Ishikawa (cell line): ENCODE results near the gene PLSCR3.

Experiments
- CEBPB ChIP-seq: IDR thresholded peaks from 2 replicates; pipeline ENCODE4 v1.6.1; 2012
- CREB1 ChIP-seq: IDR thresholded peaks from 2 replicates; pipeline ENCODE4 v1.6.1; 2012; ENCODE audit warnings: low read depth
- EGR1 ChIP-seq: IDR thresholded peaks from 2 replicates; pipeline ENCODE4 v1.6.1; 2012
- EP300 ChIP-seq: IDR thresholded peaks from 2 replicates; pipeline ENCODE4 v1.6.1; 2012; ENCODE audit warnings: borderline replicate concordance
- FOXM1 ChIP-seq: IDR thresholded peaks from 2 replicates; pipeline ENCODE4 v1.6.1; 2012; ENCODE audit warnings: low read depth, borderline replicate concordance
- MAX ChIP-seq: IDR thresholded peaks from 2 replicates; pipeline ENCODE4 v1.6.1; 2012
- NFIC ChIP-seq: IDR thresholded peaks from 2 replicates; pipeline ENCODE4 v1.6.1; 2012
- RAD21 ChIP-seq: IDR thresholded peaks from 2 replicates; pipeline ENCODE4 v1.6.1; 2012; ENCODE audit warnings: low read depth
- REST ChIP-seq: IDR thresholded peaks from 2 replicates; pipeline ENCODE4 v1.6.1; 2012; ENCODE audit warnings: low read depth, mild to moderate bottlenecking
- TAF1 ChIP-seq: IDR thresholded peaks from 2 replicates; pipeline ENCODE4 v1.6.1; 2012; ENCODE audit warnings: low read depth, mild to moderate bottlenecking
- TCF12 ChIP-seq: IDR thresholded peaks from 2 replicates; pipeline ENCODE4 v1.6.1; 2012; ENCODE audit warnings: low read depth
- TEAD4 ChIP-seq: IDR thresholded peaks from 2 replicates; pipeline ENCODE4 v1.6.1; 2012
- USF1 ChIP-seq: IDR thresholded peaks from 2 replicates; pipeline ENCODE4 v1.6.1; 2012
- YY1 ChIP-seq: IDR thresholded peaks from 2 replicates; pipeline ENCODE4 v1.6.1; 2012; ENCODE audit warnings: low read depth
- ZBTB7A ChIP-seq: IDR thresholded peaks from 2 replicates; pipeline ENCODE4 v1.6.1; 2012; ENCODE audit warnings: low read depth

PLSCR3 gene

GRCh38 chr17:7355053-7355452 lies 39.3 kb downstream of the PLSCR3 start, which contains the start of gene TMEM95:
TSS of gene TMEM95 (plus strand) at chr17:7355156. CDS start at chr17:7355205, 49 bp downstream.
- TF ChIP-seq CEBPB = no peak
- TF ChIP-seq REST = no peak
- TF ChIP-seq EP300 = no peak
- TF ChIP-seq RAD21 = no peak
- no peak for TF ChIP-seq FOXM1
- no peak for TF ChIP-seq TAF1
- TF ChIP-seq TEAD4 = no peak
- no peak for TF ChIP-seq MAX
- TF ChIP-seq YY1 = no peak
- TF ChIP-seq NFIC = no peak
- no peak for TF ChIP-seq ZBTB7A
- no peak for TF ChIP-seq CREB1
- no peak for TF ChIP-seq EGR1
- no peak for TF ChIP-seq USF1
- TF ChIP-seq TCF12 = no peak

- TF ChIP-seq CEBPB = no peak
Observed at GRCh38 chr17:7354262-7354843, 40.0 kb downstream of the PLSCR3 start.

GRCh38 chr17:7352910-7353635 lies 41.3 kb downstream of the PLSCR3 start:
- no peak for TF ChIP-seq CEBPB
- no peak for TF ChIP-seq USF1
- no peak for TF ChIP-seq CREB1
- no peak for TF ChIP-seq NFIC
- TF ChIP-seq REST = no peak
- TF ChIP-seq FOXM1 = no peak
- TF ChIP-seq TAF1 = no peak
- TF ChIP-seq TCF12 = no peak
- no peak for TF ChIP-seq ZBTB7A
- TF ChIP-seq RAD21 = no peak
- TF ChIP-seq EP300 = no peak

GRCh38 chr17:7352503-7352889 lies 41.8 kb downstream of the PLSCR3 start:
- TF ChIP-seq EGR1 = no peak
- TF ChIP-seq FOXM1 = no peak
- TF ChIP-seq CREB1 = no peak
- TF ChIP-seq MAX = no peak
- TF ChIP-seq TCF12 = no peak
- no peak for TF ChIP-seq ZBTB7A
- no peak for TF ChIP-seq TEAD4
- TF ChIP-seq NFIC = no peak
- TF ChIP-seq YY1 = no peak

- TF ChIP-seq ZBTB7A (no peak), TEAD4 (peak; percentile 89), RAD21 (no peak), TAF1 (peak; percentile 52; the same call in 1 of the 2 replicates), EGR1 (peak; percentile 95), USF1 (no peak), CREB1 (no peak), EP300 (peak; percentile 82), MAX (peak; percentile 71), NFIC (no peak), REST (no peak), CEBPB (no peak), FOXM1 (no peak), YY1 (no peak), TCF12 (peak; percentile 59; the same call in 1 of the 2 replicates)
Observed at GRCh38 chr17:7351665-7352502, 42.4 kb downstream of the PLSCR3 start, which contains the start of gene KCTD11. TSS of gene KCTD11 (plus strand) at chr17:7352162.
